SK-N-SH (cell line): ENCODE data around the gene GTPBP10. TPM values are rescaled to one million over a fixed set of nuclear protein-coding genes. Genes with fewer than 3 reads are reported as not detected.

ENCODE experiments used
- CTCF ChIA-PET: fragments of 300-600, 350-600 bp; formaldehyde crosslinking; extraction: SDS; loops from one replicate; lab custom pipeline; 2021; lab: Yijun Ruan, JAX
- POLR2A ChIA-PET: fragments of 350-600 bp; sonication (Branson Sonifier 250); formaldehyde crosslinking; extraction: SDS; loops from one replicate; lab custom pipeline; 2020; ENCODE audit warnings: antibody characterized with exemption, inconsistent platforms; lab: Yijun Ruan, JAX
- DNase-seq: peaks from one replicate; pipeline ENCODE4 v3.0.0; 2012
- H2AFZ ChIP-seq: fragments of 200-600 bp; sonication (generic); 2 replicates; pipeline ENCODE4 v1.8.1; 2016; ENCODE audit warnings: antibody characterized with exemption, mild to moderate bottlenecking, low read depth
- H3F3A ChIP-seq: fragments of 200-600 bp; sonication (generic); replicated peaks from 2 replicates; pipeline ENCODE3; 2016; ENCODE audit warnings: antibody characterized with exemption, mild to moderate bottlenecking; ENCODE audit not compliant: insufficient read depth
- H3K27ac ChIP-seq, 2 experiments: fragments of 200-500 bp in 1 of 2; fragments of 200-600 bp in 1 of 2; sonication (Bioruptor generic) in 1 of 2; sonication (generic), shearing (Covaris generic) in 1 of 2; 2 replicates each; pipeline versions ENCODE4 v1.5.1 to v1.6.1; 2014 to 2016; ENCODE audit warnings: low read depth in 2 of 2, inconsistent platforms in 1 of 2, low read length in 1 of 2, mild to moderate bottlenecking in 1 of 2, mixed read lengths in 1 of 2
- H3K27me3 ChIP-seq: fragments of 200-600 bp; sonication (generic), shearing (Covaris generic); 2 replicates; pipeline ENCODE4 v1.6.1; 2016; ENCODE audit warnings: mixed run types; ENCODE audit not compliant: insufficient read depth
- H3K36me3 ChIP-seq, 2 experiments: fragments of 200-500 bp in 1 of 2; fragments of 200-600 bp in 1 of 2; sonication (Bioruptor generic) in 1 of 2; sonication (generic) in 1 of 2; replicated peaks in 1 of 2; 2 replicates each; pipeline versions ENCODE3 to v1.5.1; 2014 to 2016; ENCODE audit warnings: low read length in 1 of 2, mild to moderate bottlenecking in 1 of 2; ENCODE audit not compliant: insufficient read depth in 2 of 2, control insufficient read depth in 1 of 2
- H3K4me1 ChIP-seq, 2 experiments: fragments of 200-500 bp in 1 of 2; fragments of 200-600 bp in 1 of 2; sonication (Bioruptor generic) in 1 of 2; sonication (generic), shearing (Covaris generic) in 1 of 2; 2 replicates each; pipeline versions ENCODE4 v1.5.1 to v1.6.1; 2014 to 2016; ENCODE audit warnings: low read depth in 1 of 2, low read length in 1 of 2, mixed run types in 1 of 2; ENCODE audit not compliant: insufficient read depth in 2 of 2, control insufficient read depth in 1 of 2
- H3K4me2 ChIP-seq: fragments of 200-600 bp; sonication (generic), shearing (Covaris generic); 2 replicates; pipeline ENCODE4 v1.6.1; 2017; ENCODE audit warnings: mixed run types
- H3K4me3 ChIP-seq, 2 experiments: fragments of 200-500 bp in 1 of 2; fragments of 200-600 bp in 1 of 2; sonication (Bioruptor generic) in 1 of 2; sonication (generic), shearing (Covaris generic) in 1 of 2; 2 replicates each; pipeline versions ENCODE4 v1.5.1 to v1.8.1; 2014 to 2016; ENCODE audit warnings: low read depth in 2 of 2, inconsistent platforms in 1 of 2, low read length in 1 of 2, mild to moderate bottlenecking in 1 of 2, mixed read lengths in 1 of 2, moderate library complexity in 1 of 2
- H3K79me2 ChIP-seq: fragments of 200-600 bp; sonication (generic); 2 replicates; pipeline ENCODE4 v1.8.1; 2017; ENCODE audit warnings: mild to moderate bottlenecking; ENCODE audit not compliant: insufficient read depth
- H3K9ac ChIP-seq: fragments of 200-600 bp; sonication (generic); 2 replicates; pipeline ENCODE4 v1.6.1; 2017; ENCODE audit warnings: mixed run types
- H3K9me2 ChIP-seq: fragments of 200-600 bp; sonication (generic); 2 replicates; pipeline ENCODE4 v1.6.1; 2017; ENCODE audit warnings: mixed run types
- H3K9me3 ChIP-seq: fragments of 200-600 bp; sonication (generic); 2 replicates; pipeline ENCODE4 v1.6.1; 2017; ENCODE audit warnings: mixed run types, mild to moderate bottlenecking, moderate library complexity
- H4K20me1 ChIP-seq: fragments of 200-600 bp; sonication (generic); 2 replicates; pipeline ENCODE4 v1.6.1; 2017; ENCODE audit warnings: mild to moderate bottlenecking, mixed run types; ENCODE audit not compliant: insufficient read depth
- CHD2 ChIP-seq: fragments of 150-350 bp; IDR thresholded peaks from 2 replicates; pipeline ENCODE4 v1.6.1; 2018; ENCODE audit warnings: low read length; ENCODE audit not compliant: partially characterized antibody
- ELF1 ChIP-seq: IDR thresholded peaks from 2 replicates; pipeline ENCODE4 v1.4.0; 2012
- EP300 ChIP-seq, 2 experiments: IDR thresholded peaks; 2 replicates each; pipeline versions ENCODE4 v1.4.0 to v1.6.1; 2012; ENCODE audit warnings: borderline replicate concordance in 1 of 2, low read depth in 1 of 2, low read length in 1 of 2
- FOSL2 ChIP-seq: IDR thresholded peaks from 2 replicates; pipeline ENCODE4 v1.4.0; 2012; ENCODE audit warnings: low read depth, mild to moderate bottlenecking, moderate library complexity, borderline replicate concordance
- FOXJ3 ChIP-seq: sonication (generic); formaldehyde crosslinking; IDR thresholded peaks from 2 replicates; pipeline ENCODE4 v1.5.1; 2020; ENCODE audit warnings: mild to moderate bottlenecking, missing genetic modification reagents
- FOXM1 ChIP-seq: IDR thresholded peaks from 2 replicates; pipeline ENCODE4 v1.4.0; 2012; ENCODE audit warnings: low read depth, mild to moderate bottlenecking
- GABPA ChIP-seq: IDR thresholded peaks from 2 replicates; pipeline ENCODE4 v1.4.0; 2012; ENCODE audit warnings: low read depth, mild to moderate bottlenecking
- MEF2A ChIP-seq: IDR thresholded peaks from 2 replicates; pipeline ENCODE4 v1.4.0; 2012; ENCODE audit warnings: low read depth, borderline replicate concordance
- NFIC ChIP-seq: IDR thresholded peaks from 2 replicates; pipeline ENCODE4 v1.4.0; 2012; ENCODE audit warnings: borderline replicate concordance
- NRF1 ChIP-seq: IDR thresholded peaks from 2 replicates; pipeline ENCODE4 v1.6.1; 2012; ENCODE audit warnings: low read depth, mild to moderate bottlenecking, low read length
- RAD21 ChIP-seq: IDR thresholded peaks from 2 replicates; pipeline ENCODE4 v1.6.1; 2012; ENCODE audit warnings: mild to moderate bottlenecking, low read length
- RFX5 ChIP-seq: IDR thresholded peaks from 2 replicates; pipeline ENCODE4 v1.6.1; 2012; ENCODE audit warnings: mild to moderate bottlenecking, improper control_type of control experiment, low read length
- SIN3A ChIP-seq: IDR thresholded peaks from 2 replicates; pipeline ENCODE4 v1.6.1; 2012; ENCODE audit warnings: low read depth, mild to moderate bottlenecking, low read length, moderate library complexity, borderline replicate concordance
- SMC3 ChIP-seq: IDR thresholded peaks from 2 replicates; pipeline ENCODE4 v1.6.1; 2012; ENCODE audit warnings: low read depth, low read length, improper control_type of control experiment
- TCF12 ChIP-seq: IDR thresholded peaks from 2 replicates; pipeline ENCODE4 v1.4.0; 2012
- WGBS: methylation state at CpG from one replicate; pipeline ENCODE4 v1.1.6; 2017; ENCODE audit warnings: low lambda C conversion rate; 5-methylcytosine and 5-hydroxymethylcytosine counted together
- polyA plus RNA-seq, 3 experiments: library from polyadenylated mRNA; depleted of rRNA; stranded (reverse); fragments of >200 nt; gene quantifications; 2 replicates each; pipeline ENCODE4 v1.2.3, GENCODE V29; 2012
- TF ChIP-seq, protein P1 (sequence below): IDR thresholded peaks from 2 replicates; pipeline ENCODE4 v1.4.0; 2012; ENCODE audit warnings: low read depth
- TF ChIP-seq, protein P2 (sequence below): fragments of 200-600 bp; sonication (generic); IDR thresholded peaks from 2 replicates; pipeline ENCODE4 v1.6.1; 2017; ENCODE audit warnings: antibody characterized with exemption, mild to moderate bottlenecking, moderate library complexity
- TF ChIP-seq, protein P3 (sequence below): IDR thresholded peaks from 2 replicates; pipeline ENCODE4; 2012
- TF ChIP-seq, protein P4 (sequence below): IDR thresholded peaks from 2 replicates; pipeline ENCODE4 v1.6.1; 2012; ENCODE audit warnings: mild to moderate bottlenecking, low read depth, low read length, moderate library complexity
- TF ChIP-seq, protein P5 (sequence below): IDR thresholded peaks from 2 replicates; pipeline ENCODE4 v1.4.0; 2012; ENCODE audit warnings: low read depth, borderline replicate concordance

The GTPBP10 gene
- polyA plus RNA-seq, 1 of the 3 experiments (the other 2 are of a cell fraction), result 8.5 TPM

DNA sequence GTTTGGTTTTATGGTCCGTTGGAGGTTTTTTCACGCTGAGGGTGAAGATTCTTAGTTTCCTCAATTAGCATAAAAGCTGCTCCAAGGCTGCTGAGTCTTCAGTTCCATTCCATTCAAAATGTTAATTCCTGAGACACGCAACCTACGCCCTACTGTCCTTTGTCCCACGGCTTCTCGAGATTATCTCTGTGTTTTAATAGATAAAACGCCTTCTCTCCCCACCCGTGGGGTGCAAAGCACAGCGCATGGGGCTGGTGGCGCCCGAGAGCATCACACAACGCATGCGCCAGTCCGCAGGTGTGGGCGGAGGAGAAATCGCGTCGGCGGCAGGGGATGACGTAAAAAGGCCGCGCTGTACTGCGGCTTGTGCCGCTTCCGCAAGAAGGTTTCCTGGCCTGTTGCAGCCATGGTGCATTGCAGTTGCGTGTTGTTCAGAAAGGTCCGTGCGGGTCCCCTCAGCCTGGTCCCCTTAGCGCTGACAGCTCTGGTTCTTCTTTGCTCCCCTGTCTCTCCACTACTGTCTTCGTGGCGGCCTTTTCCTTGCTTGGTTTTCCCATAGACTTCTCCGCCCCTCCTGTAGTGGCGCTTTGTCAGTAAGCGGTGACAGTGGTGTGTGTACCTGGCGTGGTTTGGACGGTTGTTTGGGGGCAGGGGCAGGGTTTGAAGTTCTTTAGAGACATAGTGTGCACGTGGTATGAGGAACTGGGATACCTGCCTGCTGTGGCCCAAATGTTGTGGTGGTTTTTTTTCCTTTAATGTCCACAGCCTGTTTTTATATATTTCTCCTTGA, at the start of gene GTPBP10 (continued):
- peak; percentile 87 for TF ChIP-seq CHD2
- peak; percentile 99 for TF ChIP-seq ELF1
- peak; percentile 98 for TF ChIP-seq SIN3A
- TF ChIP-seq, protein P1, sequence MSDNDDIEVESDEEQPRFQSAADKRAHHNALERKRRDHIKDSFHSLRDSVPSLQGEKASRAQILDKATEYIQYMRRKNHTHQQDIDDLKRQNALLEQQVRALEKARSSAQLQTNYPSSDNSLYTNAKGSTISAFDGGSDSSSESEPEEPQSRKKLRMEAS, result peak; percentile 92
- no peak for TF ChIP-seq MEF2A
- TF ChIP-seq NFIC, result no peak
- TF ChIP-seq NRF1, result peak; percentile 98

DNA sequence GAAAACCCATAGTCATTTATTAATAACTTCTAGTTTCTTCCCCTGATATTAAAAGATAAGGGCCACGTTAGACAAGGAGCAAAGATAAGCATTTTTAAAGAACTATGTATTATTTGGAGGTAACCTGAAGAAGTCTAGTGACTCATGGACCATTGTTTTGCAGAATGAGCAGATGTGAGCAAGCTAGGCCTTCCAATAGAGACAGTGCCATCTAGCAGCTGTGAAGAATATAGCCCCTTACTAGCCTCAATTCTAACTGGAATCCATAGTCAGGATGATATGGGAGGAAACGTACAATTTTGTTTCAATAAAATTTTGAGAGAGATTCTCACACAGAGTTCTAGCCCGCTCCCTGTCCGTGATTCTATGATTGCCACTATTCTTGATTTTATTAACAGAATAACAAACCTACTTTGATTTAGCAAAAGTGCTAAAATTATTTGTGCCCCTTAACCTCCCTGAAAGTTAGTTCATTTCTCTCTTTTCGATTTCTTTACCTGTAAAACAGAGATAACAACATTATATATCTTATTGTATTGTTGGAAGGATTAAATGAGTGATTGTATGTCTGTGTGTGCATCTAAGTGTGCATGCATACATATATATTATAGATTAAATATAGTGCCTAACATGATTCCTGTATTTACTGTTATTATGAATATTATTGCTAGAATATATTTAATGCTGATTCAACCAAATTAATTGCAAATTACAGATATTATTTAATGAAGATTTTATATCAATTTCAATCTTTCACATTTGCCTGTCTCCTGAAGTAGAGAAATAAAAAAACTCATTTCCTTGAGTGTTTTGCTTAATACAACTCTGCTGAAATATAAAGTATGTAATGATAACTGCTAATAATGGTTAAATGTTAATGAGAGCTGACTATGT, 48.1 kb upstream of the GTPBP10 start:
- H3K27ac ChIP-seq, result no peak overlapping the region
- no peaks in the 10 kb centered on the region for H3K27me3 ChIP-seq
- H3K9me2 ChIP-seq, result 0 out of 2 replicates have a peak, but pooled peaks cover 2% of the 10 kb centered on the region
- no peak overlapping the region for H2AFZ ChIP-seq
- H3K79me2 ChIP-seq, result no peaks in the 10 kb centered on the region
- CTCF ChIA-PET, result interaction anchor here (0.8 to 2.5 kb wide), 10 partner anchors 10 to 146 kb away, joined by 3 to 14 read pairs (median 5); partner anchors contain the start of gene STEAP1
- H3K36me3 ChIP-seq, result peaks cover 0 to 11% of the 10 kb centered on the region in 2 experiments
- 0 out of 2 replicates have a peak, but pooled peaks cover 1% of the 10 kb centered on the region for H3K9me3 ChIP-seq
- no peak overlapping the region for H3K9ac ChIP-seq
- POLR2A ChIA-PET, result no interaction called here
- no peaks in the 10 kb centered on the region for H4K20me1 ChIP-seq
- no peaks in the 10 kb centered on the region for H3K4me1 ChIP-seq
- H3F3A ChIP-seq, result peaks cover 3% of the 10 kb centered on the region
- H3K4me2 ChIP-seq, result no peak overlapping the region
- peak; percentile 30 for DNase-seq
- 62% methylated on average over 5 of the region's 5 CpGs for WGBS
- H3K4me3 ChIP-seq, result no peak overlapping the region
- no peak for TF ChIP-seq GABPA
- TF ChIP-seq RFX5, result no peak
- no peak for TF ChIP-seq FOXM1
- TF ChIP-seq EP300 (IDR thresholded peaks at IDR 0.05; ENCODE audit: borderline replicate concordance in 1 of 2, low read depth in 1 of 2, low read length in 1 of 2), result no peak
- no peak for TF ChIP-seq CHD2
- TF ChIP-seq, protein P2, sequence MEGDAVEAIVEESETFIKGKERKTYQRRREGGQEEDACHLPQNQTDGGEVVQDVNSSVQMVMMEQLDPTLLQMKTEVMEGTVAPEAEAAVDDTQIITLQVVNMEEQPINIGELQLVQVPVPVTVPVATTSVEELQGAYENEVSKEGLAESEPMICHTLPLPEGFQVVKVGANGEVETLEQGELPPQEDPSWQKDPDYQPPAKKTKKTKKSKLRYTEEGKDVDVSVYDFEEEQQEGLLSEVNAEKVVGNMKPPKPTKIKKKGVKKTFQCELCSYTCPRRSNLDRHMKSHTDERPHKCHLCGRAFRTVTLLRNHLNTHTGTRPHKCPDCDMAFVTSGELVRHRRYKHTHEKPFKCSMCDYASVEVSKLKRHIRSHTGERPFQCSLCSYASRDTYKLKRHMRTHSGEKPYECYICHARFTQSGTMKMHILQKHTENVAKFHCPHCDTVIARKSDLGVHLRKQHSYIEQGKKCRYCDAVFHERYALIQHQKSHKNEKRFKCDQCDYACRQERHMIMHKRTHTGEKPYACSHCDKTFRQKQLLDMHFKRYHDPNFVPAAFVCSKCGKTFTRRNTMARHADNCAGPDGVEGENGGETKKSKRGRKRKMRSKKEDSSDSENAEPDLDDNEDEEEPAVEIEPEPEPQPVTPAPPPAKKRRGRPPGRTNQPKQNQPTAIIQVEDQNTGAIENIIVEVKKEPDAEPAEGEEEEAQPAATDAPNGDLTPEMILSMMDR, result peak; percentile 81
- TF ChIP-seq, protein P3, sequence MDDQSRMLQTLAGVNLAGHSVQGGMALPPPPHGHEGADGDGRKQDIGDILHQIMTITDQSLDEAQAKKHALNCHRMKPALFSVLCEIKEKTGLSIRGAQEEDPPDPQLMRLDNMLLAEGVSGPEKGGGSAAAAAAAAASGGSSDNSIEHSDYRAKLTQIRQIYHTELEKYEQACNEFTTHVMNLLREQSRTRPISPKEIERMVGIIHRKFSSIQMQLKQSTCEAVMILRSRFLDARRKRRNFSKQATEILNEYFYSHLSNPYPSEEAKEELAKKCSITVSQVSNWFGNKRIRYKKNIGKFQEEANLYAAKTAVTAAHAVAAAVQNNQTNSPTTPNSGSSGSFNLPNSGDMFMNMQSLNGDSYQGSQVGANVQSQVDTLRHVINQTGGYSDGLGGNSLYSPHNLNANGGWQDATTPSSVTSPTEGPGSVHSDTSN, result no peak
- no peak for TF ChIP-seq FOSL2
- no peak for TF ChIP-seq FOXJ3
- no peak for TF ChIP-seq NRF1
- TF ChIP-seq, protein P4, sequence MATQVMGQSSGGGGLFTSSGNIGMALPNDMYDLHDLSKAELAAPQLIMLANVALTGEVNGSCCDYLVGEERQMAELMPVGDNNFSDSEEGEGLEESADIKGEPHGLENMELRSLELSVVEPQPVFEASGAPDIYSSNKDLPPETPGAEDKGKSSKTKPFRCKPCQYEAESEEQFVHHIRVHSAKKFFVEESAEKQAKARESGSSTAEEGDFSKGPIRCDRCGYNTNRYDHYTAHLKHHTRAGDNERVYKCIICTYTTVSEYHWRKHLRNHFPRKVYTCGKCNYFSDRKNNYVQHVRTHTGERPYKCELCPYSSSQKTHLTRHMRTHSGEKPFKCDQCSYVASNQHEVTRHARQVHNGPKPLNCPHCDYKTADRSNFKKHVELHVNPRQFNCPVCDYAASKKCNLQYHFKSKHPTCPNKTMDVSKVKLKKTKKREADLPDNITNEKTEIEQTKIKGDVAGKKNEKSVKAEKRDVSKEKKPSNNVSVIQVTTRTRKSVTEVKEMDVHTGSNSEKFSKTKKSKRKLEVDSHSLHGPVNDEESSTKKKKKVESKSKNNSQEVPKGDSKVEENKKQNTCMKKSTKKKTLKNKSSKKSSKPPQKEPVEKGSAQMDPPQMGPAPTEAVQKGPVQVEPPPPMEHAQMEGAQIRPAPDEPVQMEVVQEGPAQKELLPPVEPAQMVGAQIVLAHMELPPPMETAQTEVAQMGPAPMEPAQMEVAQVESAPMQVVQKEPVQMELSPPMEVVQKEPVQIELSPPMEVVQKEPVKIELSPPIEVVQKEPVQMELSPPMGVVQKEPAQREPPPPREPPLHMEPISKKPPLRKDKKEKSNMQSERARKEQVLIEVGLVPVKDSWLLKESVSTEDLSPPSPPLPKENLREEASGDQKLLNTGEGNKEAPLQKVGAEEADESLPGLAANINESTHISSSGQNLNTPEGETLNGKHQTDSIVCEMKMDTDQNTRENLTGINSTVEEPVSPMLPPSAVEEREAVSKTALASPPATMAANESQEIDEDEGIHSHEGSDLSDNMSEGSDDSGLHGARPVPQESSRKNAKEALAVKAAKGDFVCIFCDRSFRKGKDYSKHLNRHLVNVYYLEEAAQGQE, result no peak
- peak; percentile 72 for TF ChIP-seq RAD21
- TF ChIP-seq SMC3, result peak; percentile 78
- TF ChIP-seq, protein P5, sequence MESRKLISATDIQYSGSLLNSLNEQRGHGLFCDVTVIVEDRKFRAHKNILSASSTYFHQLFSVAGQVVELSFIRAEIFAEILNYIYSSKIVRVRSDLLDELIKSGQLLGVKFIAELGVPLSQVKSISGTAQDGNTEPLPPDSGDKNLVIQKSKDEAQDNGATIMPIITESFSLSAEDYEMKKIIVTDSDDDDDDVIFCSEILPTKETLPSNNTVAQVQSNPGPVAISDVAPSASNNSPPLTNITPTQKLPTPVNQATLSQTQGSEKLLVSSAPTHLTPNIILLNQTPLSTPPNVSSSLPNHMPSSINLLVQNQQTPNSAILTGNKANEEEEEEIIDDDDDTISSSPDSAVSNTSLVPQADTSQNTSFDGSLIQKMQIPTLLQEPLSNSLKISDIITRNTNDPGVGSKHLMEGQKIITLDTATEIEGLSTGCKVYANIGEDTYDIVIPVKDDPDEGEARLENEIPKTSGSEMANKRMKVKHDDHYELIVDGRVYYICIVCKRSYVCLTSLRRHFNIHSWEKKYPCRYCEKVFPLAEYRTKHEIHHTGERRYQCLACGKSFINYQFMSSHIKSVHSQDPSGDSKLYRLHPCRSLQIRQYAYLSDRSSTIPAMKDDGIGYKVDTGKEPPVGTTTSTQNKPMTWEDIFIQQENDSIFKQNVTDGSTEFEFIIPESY, result no peak
- peak; percentile 42; the same call in 1 of the 2 replicates for TF ChIP-seq TCF12
- TF ChIP-seq ELF1, result no peak
